Upper lobe of right lung (tissue), 1 donor: ENCODE data around the gene ARMH3. TPM values are rescaled to one million over a fixed set of nuclear protein-coding genes. Genes with fewer than 3 reads are reported as not detected.
"Not testable (repeated sequence)": the region's sequence is repeated elsewhere in the genome, so short reads cannot be mapped to it uniquely, and the experiment has no call there.

Experiments
- ATAC-seq: fragments of 200-7000 bp; cut with Tn5 transposase; one replicate; pipeline ENCODE4 v1.9.1; 2020; ENCODE audit warnings: mild to moderate bottlenecking, moderate library complexity
- DNase-seq: peaks from one replicate; pipeline ENCODE4 v3.0.0-alpha.2; 2020
- H3K27ac ChIP-seq: fragments of 200-600 bp; one replicate; pipeline ENCODE4 v1.8.0; 2022
- H3K27me3 ChIP-seq: fragments of 200-600 bp; one replicate; pipeline ENCODE4 v1.8.0; 2022; ENCODE audit warnings: mild to moderate bottlenecking
- H3K36me3 ChIP-seq: fragments of 200-600 bp; one replicate; pipeline ENCODE4 v1.8.0; 2022
- H3K4me1 ChIP-seq: fragments of 200-600 bp; one replicate; pipeline ENCODE4 v1.8.0; 2022
- H3K4me3 ChIP-seq: fragments of 200-600 bp; one replicate; pipeline ENCODE4 v1.8.0; 2022; ENCODE audit warnings: mild to moderate bottlenecking
- H3K9me3 ChIP-seq: fragments of 200-600 bp; one replicate; pipeline ENCODE4 v1.8.0; 2022
- intact Hi-C: fragments of 100-400 bp; cut with DNase I; formaldehyde crosslinking; loops from one replicate; pipeline ENCODE4 v1.11.0; 2022
- total RNA-seq: library from RNA; stranded (reverse); fragmentation: NEBNext Ultra II Directional; extraction: Animal tissue kit (Norgen Biotek cat#: 25700); gene quantifications from one replicate; pipeline ENCODE4 v1.2.1, GENCODE V29; 2021
- TF ChIP-seq, protein P1 (sequence below): fragments of 200-600 bp; IDR thresholded peaks from one replicate; pipeline ENCODE4 v1.8.0; 2022; ENCODE audit warnings: antibody characterized with exemption
- donor health status: DM: no; HTN: yes; CAD: no; lungs with severe emphysema.

ARMH3 gene
- total RNA-seq, 1 donor from 2014 or later: 37.2 TPM

DNA sequence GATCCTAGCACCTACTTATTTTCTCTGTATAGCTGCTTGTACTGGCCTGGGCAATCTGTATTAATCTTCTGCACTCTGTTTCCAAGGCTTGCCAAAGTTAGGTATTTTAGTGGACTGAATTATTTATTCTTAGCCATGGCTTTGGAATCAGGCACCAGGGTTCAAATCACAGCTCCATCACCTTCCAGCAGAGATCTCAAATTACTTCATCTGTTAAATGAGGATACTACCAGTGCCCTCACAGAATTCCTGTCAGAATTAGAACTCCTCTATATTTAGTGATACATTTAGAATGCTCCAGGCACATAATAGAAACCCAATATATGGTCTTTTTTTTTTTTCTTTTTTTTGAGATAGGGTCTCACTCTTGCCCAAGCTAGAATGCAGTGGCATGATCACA lies 17.6 kb downstream of the ARMH3 start:
- no peak overlapping the region for H3K4me3 ChIP-seq
- ATAC-seq: no peak
- no peaks in the 10 kb centered on the region for H3K27me3 ChIP-seq
- no peak for DNase-seq
- H3K4me1 ChIP-seq: no peaks in the 10 kb centered on the region
- no peak overlapping the region for H3K27ac ChIP-seq
- H3K36me3 ChIP-seq: peaks cover 33% of the 10 kb centered on the region
- H3K9me3 ChIP-seq: no peaks in the 10 kb centered on the region
- intact Hi-C loops: no loop called here
- TF ChIP-seq, protein P1, sequence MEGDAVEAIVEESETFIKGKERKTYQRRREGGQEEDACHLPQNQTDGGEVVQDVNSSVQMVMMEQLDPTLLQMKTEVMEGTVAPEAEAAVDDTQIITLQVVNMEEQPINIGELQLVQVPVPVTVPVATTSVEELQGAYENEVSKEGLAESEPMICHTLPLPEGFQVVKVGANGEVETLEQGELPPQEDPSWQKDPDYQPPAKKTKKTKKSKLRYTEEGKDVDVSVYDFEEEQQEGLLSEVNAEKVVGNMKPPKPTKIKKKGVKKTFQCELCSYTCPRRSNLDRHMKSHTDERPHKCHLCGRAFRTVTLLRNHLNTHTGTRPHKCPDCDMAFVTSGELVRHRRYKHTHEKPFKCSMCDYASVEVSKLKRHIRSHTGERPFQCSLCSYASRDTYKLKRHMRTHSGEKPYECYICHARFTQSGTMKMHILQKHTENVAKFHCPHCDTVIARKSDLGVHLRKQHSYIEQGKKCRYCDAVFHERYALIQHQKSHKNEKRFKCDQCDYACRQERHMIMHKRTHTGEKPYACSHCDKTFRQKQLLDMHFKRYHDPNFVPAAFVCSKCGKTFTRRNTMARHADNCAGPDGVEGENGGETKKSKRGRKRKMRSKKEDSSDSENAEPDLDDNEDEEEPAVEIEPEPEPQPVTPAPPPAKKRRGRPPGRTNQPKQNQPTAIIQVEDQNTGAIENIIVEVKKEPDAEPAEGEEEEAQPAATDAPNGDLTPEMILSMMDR: no peak

DNA sequence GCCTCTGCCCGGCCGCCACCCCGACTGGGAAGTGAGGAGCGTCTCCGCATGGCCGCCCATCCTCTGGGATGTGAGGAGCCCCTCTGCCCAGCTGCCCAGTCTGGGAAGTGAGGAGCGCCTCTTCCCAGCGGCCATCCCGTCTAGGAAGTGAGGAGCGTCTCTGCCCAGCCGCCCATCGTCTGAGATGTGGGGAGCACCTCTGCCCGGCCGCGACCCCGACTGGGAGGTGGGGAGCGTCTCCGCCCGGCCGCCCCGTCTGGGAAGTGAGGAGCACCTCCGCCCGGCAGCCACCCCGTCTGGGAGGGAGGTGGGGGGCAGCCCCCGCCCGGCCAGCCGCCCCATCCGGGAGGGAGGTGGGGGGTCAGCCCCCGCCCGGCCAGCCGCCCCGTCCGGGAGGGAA lies 20.2 kb downstream of the ARMH3 start:
- H3K27me3 ChIP-seq, H3K4me1 ChIP-seq, H3K9me3 ChIP-seq, intact Hi-C loops, H3K4me3 ChIP-seq, DNase-seq, ATAC-seq, H3K27ac ChIP-seq: not testable (repeated sequence)
- H3K36me3 ChIP-seq: peaks cover 59% of the 10 kb centered on the region

DNA sequence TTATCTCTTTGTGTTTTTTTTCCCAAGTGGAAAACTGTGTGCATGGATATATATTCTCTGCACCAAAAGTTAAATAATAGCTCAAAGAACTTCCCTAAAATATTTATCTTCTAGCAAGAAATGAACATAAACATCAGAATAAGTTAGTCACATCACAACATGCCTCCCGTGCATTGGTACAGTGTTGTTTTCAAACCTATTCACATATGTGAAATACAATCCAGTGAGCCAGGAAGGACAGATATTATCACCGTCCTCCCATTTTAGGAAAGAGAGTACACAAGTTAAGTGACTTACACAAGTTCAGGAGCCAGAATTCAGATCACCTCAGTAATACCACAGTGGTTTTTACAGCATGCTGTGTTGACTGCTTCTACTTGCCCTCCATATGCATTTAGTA lies 22.2 kb downstream of the ARMH3 start:
- TF ChIP-seq, protein P1: no peak
- Histone ChIP-seq H3K4me1 (no peaks in the 10 kb centered on the region), H3K9me3 (no peaks in the 10 kb centered on the region), H3K36me3 (peaks cover 65% of the 10 kb centered on the region), H3K27ac (no peak overlapping the region), H3K4me3 (no peak overlapping the region), H3K27me3 (no peaks in the 10 kb centered on the region)
- ATAC-seq (no peak), DNase-seq (no peak)
- intact Hi-C loops: no loop called here

DNA sequence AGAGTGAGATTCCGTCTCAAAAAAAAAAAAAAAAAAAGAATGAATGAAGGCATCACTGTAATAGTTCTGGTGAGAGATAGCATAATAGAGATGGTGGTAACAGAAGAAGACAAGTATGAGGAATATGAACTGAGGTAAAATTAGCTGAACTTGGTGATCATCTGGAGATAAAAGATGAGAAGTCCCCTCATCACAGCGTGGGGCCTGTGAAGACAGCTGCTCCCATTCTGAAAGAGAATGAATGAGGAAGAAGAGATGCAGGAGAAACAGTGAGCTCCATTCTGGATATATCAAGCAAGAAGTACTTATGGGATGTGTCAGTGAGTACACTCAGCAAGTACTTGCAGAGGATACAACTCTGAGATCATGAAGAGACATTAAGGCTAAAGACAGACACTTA lies 28.7 kb downstream of the ARMH3 start:
- TF ChIP-seq, protein P1: no peak
- Histone ChIP-seq H3K27me3 (no peaks in the 10 kb centered on the region), H3K9me3 (no peaks in the 10 kb centered on the region), H3K4me3 (no peak overlapping the region), H3K36me3 (peaks cover 94% of the 10 kb centered on the region), H3K27ac (no peak overlapping the region), H3K4me1 (no peaks in the 10 kb centered on the region)
- DNase-seq (no peak), ATAC-seq (no peak)
- intact Hi-C loops: no loop called here

DNA sequence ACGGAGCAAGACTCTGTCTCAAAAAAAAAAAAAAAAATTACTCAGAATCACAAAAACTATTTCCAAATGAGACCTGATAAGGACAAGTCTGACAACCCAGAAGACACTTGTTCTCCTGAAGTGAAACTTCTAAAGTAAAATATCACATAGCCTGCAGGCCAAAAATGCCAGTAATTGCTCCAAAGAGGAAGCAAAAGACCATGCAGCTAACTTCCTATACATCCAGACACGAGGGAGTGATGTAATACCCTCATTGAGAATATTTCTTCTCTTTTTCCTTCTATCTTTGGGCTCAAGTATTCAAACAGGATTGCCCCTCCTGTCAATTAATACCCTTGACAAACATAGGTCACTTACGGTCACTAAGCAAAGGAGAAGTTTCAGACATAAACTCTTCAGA lies 31.2 kb downstream of the ARMH3 start:
- Histone ChIP-seq H3K4me1 (no peaks in the 10 kb centered on the region), H3K36me3 (peaks cover 81% of the 10 kb centered on the region), H3K27ac (no peak overlapping the region), H3K4me3 (no peak overlapping the region), H3K9me3 (no peaks in the 10 kb centered on the region), H3K27me3 (no peaks in the 10 kb centered on the region)
- peak; percentile 46 for ATAC-seq
- intact Hi-C loops: no loop called here
- DNase-seq: no peak
- TF ChIP-seq, protein P1: no peak

DNA sequence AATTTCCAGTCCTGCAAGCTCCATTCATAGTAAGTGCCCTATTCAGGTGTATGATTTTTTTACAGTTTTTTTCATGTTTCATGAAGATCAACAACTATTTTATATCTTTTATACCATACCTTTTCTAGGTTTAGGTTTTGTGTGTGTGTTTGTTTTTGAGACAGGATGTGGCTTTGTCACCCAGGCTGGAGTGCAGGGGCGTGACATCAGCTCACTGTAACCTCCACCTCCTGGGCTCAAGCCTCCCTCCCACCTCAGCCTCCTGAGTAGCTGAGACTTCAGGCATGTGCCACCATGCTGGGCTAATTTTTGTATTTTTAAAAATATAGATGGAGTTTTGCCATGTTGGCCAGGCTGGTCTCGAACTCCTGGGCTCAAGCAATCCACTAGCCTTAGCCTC lies 35.0 kb downstream of the ARMH3 start:
- Histone ChIP-seq H3K36me3 (peaks cover 78% of the 10 kb centered on the region), H3K4me3 (no peak overlapping the region), H3K9me3 (no peaks in the 10 kb centered on the region), H3K27ac (no peak overlapping the region), H3K27me3 (no peaks in the 10 kb centered on the region), H3K4me1 (no peaks in the 10 kb centered on the region)
- TF ChIP-seq, protein P1: no peak
- no peak for ATAC-seq
- intact Hi-C loops: no loop called here
- no peak for DNase-seq
